GM13977 (cell line): ENCODE results near the gene TAOK2.

Experiments used
- DNase-seq: peaks from one replicate; pipeline ENCODE4 v3.0.0; 2012; ENCODE audit warnings: low spot score
- in situ Hi-C: fragments of 300-500 bp; cut with MboI; formaldehyde crosslinking; loops from one replicate; pipeline ENCODE4 v1.12.0; 2022; ENCODE audit warnings: low sequenced_read_pairs, low pct_unique_long_range_greater_than_20kb, mixed read lengths, inconsistent platforms; ENCODE audit not compliant: unreplicated experiment
- TF ChIP-seq, protein P1 (sequence below): IDR thresholded peaks from 2 replicates; pipeline ENCODE4 v1.5.1; 2012; ENCODE audit warnings: mild to moderate bottlenecking, control low read depth; ENCODE audit not compliant: insufficient read depth; ENCODE audit errors: extremely low read depth, missing control alignments

TAOK2 gene

GRCh38 chr16:29988346-29989075 lies 14.8 kb downstream of the TAOK2 start:
- in situ Hi-C loops = no loop called here
- TF ChIP-seq, protein P1, sequence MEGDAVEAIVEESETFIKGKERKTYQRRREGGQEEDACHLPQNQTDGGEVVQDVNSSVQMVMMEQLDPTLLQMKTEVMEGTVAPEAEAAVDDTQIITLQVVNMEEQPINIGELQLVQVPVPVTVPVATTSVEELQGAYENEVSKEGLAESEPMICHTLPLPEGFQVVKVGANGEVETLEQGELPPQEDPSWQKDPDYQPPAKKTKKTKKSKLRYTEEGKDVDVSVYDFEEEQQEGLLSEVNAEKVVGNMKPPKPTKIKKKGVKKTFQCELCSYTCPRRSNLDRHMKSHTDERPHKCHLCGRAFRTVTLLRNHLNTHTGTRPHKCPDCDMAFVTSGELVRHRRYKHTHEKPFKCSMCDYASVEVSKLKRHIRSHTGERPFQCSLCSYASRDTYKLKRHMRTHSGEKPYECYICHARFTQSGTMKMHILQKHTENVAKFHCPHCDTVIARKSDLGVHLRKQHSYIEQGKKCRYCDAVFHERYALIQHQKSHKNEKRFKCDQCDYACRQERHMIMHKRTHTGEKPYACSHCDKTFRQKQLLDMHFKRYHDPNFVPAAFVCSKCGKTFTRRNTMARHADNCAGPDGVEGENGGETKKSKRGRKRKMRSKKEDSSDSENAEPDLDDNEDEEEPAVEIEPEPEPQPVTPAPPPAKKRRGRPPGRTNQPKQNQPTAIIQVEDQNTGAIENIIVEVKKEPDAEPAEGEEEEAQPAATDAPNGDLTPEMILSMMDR = no peak

DNA sequence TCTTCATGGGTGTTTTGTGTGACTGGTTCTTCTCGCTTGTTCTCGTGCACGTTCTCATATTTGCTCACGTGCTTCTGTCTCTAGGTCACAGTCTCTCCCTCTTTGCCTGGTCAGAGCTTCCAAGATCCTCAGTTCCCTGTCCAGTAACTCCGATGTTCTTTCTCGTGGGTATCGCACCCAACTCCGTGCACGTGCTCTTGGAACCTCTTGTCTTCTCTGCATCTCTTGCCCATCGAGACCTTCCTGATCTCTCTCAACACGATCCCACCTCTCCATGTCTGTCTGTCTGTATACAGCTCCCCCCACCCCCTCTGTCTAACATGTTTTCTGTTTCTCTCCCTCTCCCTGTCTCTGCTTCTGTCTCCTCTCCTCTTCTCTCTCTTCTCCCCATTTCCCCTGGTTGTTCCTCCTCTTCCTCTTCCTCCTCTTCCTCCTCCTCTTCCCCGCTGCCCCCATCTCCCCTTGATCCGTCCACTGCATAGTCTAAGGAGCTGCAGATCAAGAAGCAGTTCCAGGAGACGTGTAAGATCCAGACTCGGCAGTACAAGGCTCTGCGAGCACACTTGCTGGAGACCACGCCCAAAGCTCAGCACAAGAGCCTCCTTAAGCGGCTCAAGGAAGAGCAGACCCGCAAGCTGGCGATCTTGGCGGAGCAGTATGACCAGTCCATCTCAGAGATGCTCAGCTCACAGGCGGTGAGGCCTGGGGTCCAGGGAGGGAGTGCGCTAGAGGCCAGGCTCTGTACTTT lies 15.6 kb downstream of the TAOK2 start:
- no peak for DNase-seq
- in situ Hi-C loops = no loop called here
- TF ChIP-seq, protein P1 = no peak

More at GRCh38 chr16:29988346-29989075, 14.8 kb downstream of the TAOK2 start:
- DNase-seq = no peak

DNA sequence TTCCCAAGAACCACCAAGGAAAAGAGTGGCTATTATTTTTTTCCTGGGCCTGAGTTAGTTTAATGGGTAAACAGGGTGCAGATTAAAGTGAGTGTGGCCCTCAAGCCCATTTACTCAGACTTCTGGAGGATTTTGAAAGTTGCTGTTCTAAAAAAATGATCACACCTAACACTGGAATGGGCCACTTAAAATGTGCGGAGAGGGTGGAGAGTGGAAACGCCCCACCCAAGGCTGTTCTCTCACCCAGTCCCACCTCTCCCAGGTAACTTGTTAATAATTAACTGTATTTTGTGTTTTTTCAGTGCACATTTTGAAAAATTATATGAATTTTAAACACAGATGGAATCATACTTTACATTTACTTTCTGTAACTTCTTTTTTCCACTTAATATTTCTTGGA lies 16.4 kb downstream of the TAOK2 start:
- DNase-seq = no peak
- in situ Hi-C loops = no loop called here
- TF ChIP-seq, protein P1 = no peak

- TF ChIP-seq, protein P1 = no peak
- in situ Hi-C loops = no loop called here
- no peak for DNase-seq
These were observed 17.4 kb downstream of the TAOK2 start for GRCh38 chr16:29990883-29991570.

DNA sequence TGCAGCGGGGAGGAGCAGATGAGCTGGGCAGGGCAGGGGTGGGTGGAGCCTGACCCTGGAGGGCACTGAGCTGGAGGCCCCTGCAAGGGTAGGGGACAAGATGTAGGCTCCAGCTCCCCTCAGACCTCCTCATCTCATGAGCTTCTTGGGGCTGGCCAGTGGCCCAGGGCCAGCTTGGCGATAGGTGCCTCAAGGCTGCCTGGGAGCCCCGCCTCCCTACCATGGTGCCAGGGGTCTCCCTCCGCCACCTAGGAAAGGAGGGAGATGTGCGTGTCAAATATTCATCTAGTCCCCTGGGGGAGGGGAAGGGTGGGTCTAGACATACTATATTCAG lies 17.9 kb downstream of the TAOK2 start:
- in situ Hi-C loops = no loop called here
- DNase-seq = no peak
- TF ChIP-seq, protein P1 = no peak

- TF ChIP-seq, protein P1 = no peak
- DNase-seq = no peak
- in situ Hi-C loops = no loop called here
These were observed 18.8 kb downstream of the TAOK2 start for GRCh38 chr16:29992344-29992967.
